Adrenal gland (tissue), 5 donors: Measurements from ENCODE around the gene FOXJ3.

Experiments used
- POLR2A ChIP-seq, 2 donors: fragments of 450-650 bp; IDR thresholded peaks; one replicate each; pipeline ENCODE4 v1.6.1; 2017; ENCODE audit warnings: antibody characterized with exemption in 2 of 2, mild to moderate bottlenecking in 2 of 2, moderate library complexity in 1 of 2
- TF ChIP-seq, protein P1 (sequence below), 6 experiments: fragments of 450-650 bp in 4 of 6; fragments of 200-600 bp in 2 of 6; sonication (generic) in 1 of 6; IDR thresholded peaks; 1 replicate in 5 of 6; 2 replicates in 1 of 6; pipeline versions ENCODE4 v1.5.1 to v1.8.0; 2016 to 2021; ENCODE audit warnings: antibody characterized with exemption in 6 of 6, mild to moderate bottlenecking in 2 of 6, moderate library complexity in 1 of 6
- donor health status: DM: no; HTN: no; CAD: no.

DNA sequence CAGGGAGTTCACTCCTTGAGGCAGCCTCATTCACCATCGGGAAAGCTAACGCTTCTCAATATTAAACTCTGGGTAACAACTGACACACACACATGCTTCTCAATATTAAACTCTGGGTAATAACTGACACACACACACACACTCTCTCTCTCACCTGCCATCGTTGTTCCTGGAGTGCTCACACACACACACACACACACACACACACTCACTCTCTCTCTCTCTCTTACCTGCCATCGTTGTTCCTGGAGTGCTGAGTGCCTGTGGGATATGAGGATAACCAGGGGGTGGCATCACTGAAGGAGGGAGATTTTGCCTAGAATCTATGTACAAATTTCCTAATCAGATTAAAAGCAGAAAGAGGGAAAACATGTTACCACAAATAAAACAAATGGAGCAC, 153.3 kb downstream of the FOXJ3 start:
- TF ChIP-seq, protein P1, sequence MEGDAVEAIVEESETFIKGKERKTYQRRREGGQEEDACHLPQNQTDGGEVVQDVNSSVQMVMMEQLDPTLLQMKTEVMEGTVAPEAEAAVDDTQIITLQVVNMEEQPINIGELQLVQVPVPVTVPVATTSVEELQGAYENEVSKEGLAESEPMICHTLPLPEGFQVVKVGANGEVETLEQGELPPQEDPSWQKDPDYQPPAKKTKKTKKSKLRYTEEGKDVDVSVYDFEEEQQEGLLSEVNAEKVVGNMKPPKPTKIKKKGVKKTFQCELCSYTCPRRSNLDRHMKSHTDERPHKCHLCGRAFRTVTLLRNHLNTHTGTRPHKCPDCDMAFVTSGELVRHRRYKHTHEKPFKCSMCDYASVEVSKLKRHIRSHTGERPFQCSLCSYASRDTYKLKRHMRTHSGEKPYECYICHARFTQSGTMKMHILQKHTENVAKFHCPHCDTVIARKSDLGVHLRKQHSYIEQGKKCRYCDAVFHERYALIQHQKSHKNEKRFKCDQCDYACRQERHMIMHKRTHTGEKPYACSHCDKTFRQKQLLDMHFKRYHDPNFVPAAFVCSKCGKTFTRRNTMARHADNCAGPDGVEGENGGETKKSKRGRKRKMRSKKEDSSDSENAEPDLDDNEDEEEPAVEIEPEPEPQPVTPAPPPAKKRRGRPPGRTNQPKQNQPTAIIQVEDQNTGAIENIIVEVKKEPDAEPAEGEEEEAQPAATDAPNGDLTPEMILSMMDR (IDR thresholded peaks at IDR 0.05), result no peak
- no peak for TF ChIP-seq POLR2A (IDR thresholded peaks at IDR 0.05)
